ENCODE results near the gene SLC24A3.

Gene SLC24A3

GRCh38 chr20:19515074-19515473 is 302.6 kb downstream of the SLC24A3 start:
- no peak for DNase-seq

DNA sequence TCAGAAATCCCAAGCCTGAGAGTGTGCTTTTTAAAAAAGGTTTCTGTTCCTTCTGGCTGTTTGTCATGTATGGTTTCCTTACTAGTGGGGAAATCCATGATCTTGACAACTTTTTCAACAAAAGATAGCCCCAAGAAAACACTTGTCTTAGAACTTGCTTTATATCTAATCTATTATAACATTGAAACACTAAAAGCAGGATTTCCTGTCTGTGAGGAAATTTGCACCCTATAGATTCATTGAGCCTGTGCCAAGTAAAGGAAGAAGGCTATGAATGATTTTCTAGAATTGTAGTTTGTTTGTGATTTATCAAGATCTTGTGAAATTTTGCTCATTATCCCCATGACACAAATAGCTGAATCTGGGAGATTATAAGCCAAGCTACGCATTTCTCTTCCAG is 307.0 kb downstream of the SLC24A3 start:
- DNase-seq, result no peak

GRCh38 chr20:19520261-19520660 is 307.8 kb downstream of the SLC24A3 start:
- DNase-seq, result no peak

DNA sequence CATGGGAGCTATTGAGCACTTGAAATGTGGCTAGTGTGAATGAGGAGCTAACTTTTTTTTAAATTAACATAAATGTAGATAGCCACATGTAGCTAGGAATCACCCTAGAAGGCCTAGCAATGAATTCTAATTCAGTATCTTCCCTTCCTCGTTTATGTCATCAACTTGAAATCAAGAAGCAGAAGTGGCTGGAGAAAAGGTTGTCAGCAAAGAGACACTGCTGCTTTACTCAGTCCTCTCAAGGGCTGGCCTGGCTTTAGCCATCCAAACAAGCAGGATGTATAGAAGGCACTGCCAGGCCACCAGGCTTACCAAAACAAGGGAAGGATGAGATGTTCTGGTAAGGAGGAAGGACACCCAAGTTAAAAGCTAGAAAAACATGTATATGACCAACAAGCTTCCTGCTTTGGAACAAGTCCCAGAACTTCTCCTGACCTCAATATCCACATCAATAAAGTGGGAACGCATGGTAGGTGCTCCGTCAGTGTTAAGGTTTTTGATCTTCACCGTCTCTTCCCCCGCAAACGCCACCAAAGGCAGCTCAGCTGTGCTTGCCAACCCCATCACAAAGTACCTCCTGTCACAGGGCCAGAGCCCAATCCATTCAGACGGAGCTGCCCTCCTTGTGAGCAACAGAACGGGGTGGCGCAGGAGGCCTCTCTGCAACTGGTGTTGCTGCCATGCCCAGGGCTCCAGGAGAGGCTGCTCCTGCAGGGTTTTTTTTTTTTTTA is 309.8 kb downstream of the SLC24A3 start:
- DNase-seq, result no peak

DNA sequence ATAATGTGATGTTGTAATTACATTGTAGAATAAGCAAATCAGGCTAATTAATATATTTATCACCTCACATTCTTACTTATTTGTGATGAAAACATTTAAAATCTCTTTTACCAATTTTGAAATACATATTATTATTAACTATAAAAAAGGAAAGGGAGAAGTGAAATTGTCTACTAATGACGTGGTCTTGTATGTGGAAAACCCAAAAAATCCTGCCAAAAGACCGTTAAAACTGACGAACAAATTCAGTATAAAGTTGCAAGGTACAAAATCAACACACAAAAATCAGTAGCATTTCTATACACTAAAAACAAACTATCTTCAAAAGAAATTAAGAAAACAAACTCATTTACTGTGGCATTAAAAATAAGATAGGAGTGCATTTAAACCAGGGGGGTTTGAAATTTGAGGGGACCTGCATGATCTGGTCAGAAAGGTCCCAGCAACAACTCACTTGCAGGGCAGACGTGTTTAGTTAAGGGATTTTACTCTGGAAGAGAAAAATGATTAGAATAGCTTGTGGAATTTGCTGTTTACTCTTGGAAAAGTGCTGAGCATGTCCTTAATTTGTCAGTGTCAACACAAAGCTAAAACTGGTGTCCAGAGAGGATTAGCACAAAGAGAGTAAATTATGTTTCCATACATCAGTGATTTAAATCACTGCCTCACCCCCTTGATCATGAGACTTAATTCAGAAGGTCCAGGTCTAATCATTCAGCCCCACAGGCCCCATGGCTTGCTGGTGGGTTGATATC is 310.6 kb downstream of the SLC24A3 start:
- DNase-seq, result no peak

DNA sequence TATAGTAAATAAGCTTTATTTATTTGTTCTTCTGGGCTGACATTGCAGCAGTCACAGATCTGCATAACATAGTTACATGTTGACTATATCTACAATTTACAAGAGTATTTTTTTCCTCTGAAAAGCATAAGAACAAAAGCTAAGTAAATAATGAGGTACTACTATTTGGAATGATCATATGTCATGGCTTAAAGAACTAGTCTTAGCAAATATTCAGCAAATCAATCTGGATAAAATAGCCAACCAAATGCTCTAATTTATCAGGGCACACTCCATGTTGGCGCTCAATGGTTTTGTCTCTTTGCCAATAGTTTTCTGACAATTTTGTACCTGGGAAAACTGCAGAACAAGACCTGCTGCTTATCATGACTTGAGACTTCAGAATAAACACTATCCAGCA is 312.2 kb downstream of the SLC24A3 start:
- DNase-seq, result no peak

- no peak for DNase-seq
Measured at GRCh38 chr20:19527509-19527908, 315.1 kb downstream of the SLC24A3 start.

DNA sequence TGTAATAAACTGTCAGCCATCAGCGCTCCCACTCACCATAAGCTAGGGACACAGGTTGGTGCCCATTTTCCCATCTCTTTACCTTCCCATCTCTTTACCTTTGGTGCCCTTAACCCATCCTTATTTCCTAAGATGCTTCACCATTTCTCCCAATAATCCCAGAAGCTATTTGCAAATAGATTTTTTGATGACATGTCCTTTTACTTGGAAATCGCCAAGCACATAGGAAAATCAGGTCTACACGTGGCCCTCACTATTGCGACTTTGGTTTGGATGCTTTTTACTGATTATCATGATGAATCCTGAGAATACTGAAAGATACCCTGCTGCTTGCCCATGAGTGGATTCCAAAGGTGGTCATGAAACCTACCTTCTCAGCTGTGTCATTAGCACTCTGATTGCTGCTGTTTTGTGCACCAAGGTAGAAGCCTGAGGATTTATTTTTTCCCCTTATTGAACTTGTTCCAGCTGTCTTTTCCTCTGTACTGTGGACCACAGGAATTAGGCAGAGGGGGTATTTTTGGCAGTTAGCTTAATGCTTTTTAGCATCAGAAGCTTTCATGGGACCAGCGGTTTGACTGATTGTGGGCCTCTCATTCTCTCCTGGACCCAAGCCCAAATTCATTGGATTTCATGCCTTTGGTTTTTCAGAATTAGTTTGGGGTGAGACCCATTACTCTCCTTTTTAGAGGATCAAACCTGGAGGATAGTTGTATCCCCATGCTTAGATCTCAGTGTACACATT is 316.0 kb downstream of the SLC24A3 start:
- no peak for DNase-seq

GRCh38 chr20:19530006-19530405 is 317.6 kb downstream of the SLC24A3 start:
- no peak for DNase-seq

DNA sequence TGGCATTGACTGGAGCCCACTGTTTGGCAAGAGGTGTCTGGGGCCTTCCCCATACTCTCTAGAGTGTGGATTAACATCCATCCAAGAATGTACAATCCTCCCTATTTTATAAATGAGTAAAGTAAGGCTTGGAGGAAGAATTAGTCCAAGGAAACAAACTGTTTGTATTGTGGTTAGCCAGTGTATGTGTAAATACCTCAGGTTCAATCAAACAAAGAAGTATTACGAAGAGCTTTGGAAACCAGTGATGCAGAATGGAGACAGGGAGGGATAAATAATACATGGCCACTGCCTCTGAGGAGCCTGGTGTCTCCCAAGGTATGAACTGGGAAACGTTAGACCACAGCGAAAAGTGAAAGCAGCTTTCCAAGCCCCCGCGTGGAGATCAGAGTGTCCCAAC is 319.0 kb downstream of the SLC24A3 start:
- DNase-seq, result no peak

- DNase-seq, result no peak
Measured at GRCh38 chr20:19538556-19538955, 326.1 kb downstream of the SLC24A3 start.

DNA sequence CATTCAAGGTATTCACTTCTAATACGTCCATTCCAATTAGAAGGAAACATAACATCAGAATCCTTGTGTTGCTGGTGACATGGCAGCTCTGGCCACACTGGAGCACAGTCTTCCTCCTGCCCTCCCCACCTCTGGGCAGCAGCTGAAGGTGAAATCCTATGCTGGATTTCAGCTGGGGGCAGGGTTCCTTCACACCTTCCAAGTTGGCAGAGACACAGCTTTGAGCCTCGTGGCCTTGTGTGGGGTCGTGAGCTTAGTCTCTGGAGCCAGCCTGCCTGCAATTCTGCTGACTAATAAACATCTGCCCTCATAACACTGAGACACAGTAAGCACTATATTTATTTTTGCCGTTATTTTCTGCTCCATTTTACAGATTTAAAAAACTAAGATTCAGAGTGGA is 326.7 kb downstream of the SLC24A3 start:
- no peak for DNase-seq

DNA sequence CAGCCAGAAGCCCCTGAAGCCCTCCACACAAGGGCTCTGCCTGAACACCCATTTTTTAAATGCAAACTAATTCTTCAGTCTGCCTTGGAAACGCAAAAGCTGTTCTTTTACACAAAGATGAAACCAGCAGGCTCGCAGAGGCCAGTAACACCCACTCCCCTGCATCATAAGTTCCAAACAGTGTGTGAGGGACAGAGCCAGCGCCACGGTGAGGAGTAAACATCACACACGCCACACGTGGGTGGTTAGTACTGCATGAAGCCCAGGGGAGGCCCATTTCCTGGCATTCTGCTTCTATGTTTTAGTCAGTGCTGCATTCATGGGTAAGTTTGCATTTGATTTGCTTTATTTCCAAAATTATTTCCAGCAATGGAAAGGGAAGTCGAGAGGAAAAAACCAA is 327.9 kb downstream of the SLC24A3 start:
- DNase-seq, result peak; percentile 45

- DNase-seq, result no peak
Measured at GRCh38 chr20:19543101-19543500, 330.7 kb downstream of the SLC24A3 start.

GRCh38 chr20:19544684-19545083 is 332.2 kb downstream of the SLC24A3 start:
- no peak for DNase-seq

DNA sequence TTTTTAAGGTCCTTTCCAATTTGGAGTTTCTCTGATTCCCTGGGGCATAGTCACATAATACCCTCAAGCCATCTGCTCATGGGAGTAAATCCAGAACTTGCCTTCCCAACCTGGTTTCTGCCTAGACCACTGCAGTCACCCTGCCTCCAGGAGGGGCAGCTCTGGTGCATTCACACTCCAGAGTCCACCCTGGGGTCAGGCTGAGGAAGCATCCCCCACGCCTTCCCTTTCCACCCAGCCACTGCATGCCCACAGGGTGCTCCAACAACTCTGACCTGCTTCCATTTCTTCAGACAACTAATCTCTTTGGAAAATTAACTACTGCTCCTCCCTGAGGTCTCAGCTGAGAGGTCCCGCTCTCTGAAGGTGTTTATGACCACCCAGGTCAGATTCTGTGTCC is 334.2 kb downstream of the SLC24A3 start:
- no peak for DNase-seq

DNA sequence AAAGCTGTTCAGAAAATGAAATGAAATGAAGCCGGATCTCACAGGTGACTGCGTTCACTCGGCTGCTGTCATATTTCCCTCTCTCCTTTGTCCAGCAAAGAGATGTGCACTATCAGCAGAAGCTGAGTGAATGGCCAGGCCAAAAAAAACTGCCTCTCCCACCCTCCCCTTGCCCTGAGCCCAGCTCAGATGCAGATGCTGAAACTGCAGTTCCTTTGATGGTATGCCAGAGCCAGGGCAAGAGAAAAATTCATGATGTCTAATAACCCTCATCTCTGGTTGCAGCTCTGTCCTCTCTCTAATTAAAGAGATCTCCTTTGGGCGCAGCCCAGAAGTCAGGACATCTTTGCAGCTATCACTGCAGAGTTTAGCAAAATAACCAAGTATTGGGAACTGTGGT is 335.1 kb downstream of the SLC24A3 start:
- no peak for DNase-seq

- DNase-seq, result no peak
Measured at GRCh38 chr20:19549896-19550295, 337.5 kb downstream of the SLC24A3 start.

DNA sequence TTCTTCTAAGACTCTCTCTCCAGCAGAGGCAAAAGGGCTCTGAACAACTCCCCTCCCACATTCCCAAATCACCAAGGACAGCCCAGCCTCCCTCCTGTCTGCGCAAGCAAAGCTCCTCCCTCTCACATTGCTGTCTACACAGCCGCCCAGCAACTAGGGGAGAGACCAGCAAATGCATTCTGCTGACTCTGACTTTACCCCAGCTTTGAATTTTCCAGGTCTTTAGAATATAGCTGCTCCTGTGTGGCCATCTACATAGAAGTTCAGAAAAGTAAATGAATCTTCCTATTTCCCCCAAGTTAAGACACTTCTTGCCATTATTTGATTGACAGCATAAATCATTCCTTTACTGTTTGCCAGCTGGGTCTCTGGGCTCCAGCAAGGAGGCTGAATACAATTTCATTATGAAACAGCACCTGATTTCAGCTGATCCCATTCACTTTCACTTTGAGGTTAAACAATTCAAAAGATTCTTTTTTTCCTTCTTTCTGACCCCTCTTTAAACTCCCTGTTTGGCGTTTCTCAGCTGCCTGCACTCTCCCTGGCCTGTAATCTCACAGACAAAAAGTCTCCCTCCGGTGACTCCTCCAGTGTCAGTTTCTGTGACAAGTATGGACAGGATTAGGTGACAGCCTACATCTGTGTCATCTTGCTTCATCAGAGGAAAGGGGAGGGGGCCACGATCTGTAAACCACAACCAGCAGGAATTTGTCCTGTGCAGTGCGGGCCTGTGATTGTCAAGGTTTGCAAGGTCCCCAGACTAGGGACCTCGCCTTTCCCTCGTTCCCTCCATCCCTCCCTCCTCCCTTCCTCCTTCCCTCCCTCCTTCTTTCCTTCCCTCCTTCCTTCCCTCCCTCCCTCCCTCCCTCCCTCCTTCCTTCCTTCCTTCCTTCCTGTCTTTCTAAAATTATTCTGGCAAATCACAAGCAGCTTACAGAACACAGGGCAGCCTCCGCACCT is 340.1 kb downstream of the SLC24A3 start:
- DNase-seq, result peak; percentile 82

GRCh38 chr20:19554666-19555065 is 342.2 kb downstream of the SLC24A3 start:
- DNase-seq, result no peak

- DNase-seq, result no peak
Measured at GRCh38 chr20:19555726-19556125, 343.3 kb downstream of the SLC24A3 start.

- DNase-seq, result no peak
Measured at GRCh38 chr20:19557291-19557690, 344.8 kb downstream of the SLC24A3 start.

Measured in eye (tissue), 1 donor.